HG03575 (cell line): Measurements from ENCODE around the gene LRRC71.

Experiments
- ATAC-seq: cut with Tn5 transposase; IDR thresholded peaks from one replicate; pipeline ENCODE4 v1.9.1; 2021; ENCODE audit not compliant: unreplicated experiment, insufficient number of reproducible peaks, low FRiP score; ENCODE audit errors: extremely low read depth

The LRRC71 gene

DNA sequence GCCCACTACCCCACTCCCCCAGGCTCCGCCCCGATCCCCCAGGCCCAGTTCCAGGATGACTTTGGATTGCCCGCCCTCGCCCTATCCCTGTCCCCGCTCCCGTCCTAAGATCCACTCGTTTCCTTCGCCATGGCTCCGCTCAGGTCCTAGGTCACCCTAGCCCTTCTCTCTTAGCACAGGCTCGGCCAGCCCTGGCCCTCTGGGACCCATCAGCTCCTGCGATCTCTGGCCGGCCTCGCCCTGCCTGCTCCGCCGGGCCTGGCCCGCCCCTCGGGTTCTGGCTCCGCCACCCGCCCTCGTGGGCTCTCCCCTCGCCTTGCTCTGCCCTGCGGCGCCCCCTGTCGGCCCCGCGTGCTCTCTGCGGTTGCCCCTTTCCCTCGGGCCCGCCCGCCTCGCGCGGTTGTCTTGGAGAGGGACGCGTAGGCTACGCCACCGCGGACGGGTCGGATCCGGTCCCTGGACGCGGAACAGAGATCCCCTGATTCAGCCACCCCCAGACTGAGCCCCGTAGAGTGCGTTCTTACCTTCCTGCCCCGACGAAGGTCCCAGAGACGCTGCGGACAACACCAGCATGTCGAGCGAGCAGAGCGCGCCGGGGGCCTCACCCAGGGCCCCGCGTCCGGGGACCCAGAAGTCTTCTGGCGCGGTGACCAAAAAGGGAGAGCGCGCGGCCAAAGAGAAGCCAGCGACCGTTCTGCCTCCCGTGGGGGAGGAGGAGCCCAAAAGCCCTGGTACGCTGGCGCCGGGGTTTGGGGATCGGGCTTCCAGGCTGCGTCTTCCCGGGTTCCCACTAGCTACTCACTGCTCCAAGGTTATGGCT lies at the start of gene LRRC71:
Gene LRRC71 (plus strand): TSS at position 400 of the 820 bp plus-strand sequence. CDS start 172 bp downstream, at position 572.
- no peak for ATAC-seq

DNA sequence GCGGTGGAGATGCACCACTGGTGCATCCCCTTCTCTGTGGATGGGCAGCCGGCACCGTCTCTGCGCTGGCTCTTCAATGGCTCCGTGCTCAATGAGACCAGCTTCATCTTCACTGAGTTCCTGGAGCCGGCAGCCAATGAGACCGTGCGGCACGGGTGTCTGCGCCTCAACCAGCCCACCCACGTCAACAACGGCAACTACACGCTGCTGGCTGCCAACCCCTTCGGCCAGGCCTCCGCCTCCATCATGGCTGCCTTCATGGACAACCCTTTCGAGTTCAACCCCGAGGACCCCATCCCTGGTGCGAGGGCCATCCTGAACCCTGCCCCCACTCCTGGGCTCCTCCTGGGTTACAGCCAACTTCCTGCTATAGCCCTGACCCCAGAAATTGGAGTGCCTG lies 46.8 kb upstream of the LRRC71 start:
- ATAC-seq: no peak

DNA sequence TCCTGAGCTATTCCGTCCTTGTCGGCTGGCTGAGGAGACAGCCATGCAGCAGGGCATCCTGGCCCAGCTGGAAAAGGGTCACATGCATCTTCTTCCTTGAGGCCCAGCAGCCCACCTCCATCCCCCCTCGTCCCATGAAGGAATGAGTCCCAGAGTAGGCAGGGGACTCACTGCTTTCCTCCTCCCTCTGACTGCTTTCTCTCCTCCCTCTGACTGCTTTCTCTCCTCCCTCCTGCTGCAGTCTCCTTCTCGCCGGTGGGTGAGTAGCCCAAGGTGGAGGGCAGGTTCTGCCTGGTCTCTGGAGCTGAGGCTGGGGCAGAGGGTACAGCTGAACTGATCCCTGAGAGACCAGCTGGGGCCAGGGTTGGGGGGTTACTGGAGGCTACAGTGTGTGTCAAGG lies 46.3 kb upstream of the LRRC71 start:
- ATAC-seq: no peak

DNA sequence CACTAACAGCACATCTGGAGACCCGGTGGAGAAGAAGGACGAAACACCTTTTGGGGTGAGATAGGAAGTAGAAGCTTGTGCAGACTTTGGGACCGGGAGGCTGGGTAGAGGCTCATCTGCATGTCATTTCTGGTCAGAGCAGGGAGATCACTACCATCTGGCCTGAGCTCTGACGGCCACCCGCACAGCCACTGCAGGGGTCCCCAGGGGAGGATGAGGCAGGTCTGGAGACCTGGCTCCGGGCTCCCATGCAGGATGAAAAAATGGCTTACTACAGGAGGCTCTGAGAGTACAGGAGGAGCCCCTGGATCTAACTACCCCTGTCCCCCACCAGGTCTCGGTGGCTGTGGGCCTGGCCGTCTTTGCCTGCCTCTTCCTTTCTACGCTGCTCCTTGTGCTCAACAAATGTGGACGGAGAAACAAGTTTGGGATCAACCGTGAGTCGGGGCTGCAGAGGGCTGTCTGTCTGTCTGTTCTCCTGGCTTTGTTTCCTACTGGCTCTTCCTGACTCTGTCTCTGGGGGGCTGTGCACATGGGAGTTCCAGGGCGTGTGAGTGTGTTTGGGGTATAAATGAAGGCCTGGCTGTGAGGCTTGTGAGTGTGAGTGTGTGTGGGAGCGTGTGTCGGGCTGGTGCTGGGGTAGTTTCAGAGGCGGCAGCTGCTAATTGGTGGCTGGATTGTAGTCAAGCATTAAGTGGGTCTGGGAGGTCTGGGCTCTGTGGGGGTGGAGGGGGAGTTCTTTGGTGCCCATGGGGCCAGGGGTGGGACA lies 45.7 kb upstream of the LRRC71 start:
- no peak for ATAC-seq

DNA sequence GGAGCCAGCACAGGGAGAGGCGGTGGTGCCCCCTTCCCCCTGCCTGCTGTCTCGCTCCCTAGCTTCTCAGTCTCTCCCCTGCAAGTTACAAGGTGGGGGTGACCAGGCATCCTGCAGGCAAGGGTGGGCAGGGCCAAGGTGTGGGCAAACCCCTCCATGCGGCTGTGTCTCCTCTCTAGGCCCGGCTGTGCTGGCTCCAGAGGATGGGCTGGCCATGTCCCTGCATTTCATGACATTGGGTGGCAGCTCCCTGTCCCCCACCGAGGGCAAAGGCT lies 45.2 kb upstream of the LRRC71 start:
- no peak for ATAC-seq

DNA sequence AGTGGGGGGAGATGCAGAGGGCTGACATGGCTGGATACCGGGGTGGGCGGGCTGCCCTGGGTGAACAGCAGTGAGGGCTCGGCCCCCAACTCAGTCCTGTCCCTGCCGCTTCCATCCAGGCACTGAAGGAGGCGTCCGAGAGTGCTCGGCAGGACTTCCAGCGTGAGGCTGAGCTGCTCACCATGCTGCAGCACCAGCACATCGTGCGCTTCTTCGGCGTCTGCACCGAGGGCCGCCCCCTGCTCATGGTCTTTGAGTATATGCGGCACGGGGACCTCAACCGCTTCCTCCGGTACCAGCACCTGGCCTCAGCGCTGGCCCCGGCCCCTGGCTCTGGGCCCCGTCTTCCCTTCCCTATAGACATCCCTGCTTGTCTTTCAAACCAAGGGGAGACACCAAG lies 44.2 kb upstream of the LRRC71 start:
- ATAC-seq: no peak

DNA sequence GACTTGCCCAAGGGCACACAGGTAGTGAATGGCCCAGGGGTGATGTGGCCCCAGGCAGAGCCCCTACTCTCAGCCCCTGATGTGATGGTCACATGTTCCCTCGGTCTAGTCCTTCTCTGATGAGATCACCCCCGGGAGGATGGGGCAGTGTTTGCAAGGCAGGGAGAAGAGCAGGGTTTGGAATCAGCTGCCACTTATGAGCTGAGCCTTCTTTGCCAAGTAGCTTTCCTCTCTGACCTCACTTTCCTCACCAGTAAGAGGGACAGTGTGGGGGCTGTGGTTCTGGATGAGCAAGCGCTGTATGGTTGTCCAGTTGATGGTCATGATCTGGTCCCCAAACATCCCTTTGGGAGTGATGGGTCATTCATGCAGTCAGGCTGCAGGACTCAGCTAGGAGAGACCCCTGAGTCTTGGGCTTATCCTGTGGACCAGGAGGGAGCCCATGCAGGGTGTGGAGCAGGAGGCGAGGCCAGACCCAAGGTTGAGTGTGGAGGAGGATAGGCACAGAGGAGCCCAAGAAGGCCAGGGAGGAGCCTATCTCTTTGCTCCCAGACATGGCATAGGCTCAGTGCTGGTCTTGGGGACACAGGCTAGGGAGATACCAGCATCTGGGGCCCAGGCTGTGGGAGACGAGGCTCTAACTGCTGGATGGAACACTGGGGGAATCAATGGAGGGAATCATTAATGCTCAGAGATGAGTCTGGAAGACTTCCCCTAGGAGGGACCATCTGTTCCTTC lies 42.8 kb upstream of the LRRC71 start:
- ATAC-seq: no peak

DNA sequence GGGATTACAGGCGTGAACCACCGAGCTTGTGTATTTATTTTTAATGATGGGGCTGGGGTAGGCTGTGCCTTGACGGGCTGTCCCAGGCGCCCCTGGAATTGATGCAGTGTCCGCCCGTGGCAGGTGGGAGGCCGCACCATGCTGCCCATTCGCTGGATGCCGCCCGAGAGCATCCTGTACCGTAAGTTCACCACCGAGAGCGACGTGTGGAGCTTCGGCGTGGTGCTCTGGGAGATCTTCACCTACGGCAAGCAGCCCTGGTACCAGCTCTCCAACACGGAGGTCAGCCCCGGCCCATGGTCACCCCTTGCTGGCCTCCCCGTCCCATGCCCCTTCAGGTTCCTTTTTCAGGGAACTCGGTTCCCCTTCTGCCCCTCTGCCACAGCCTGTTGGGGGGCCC lies 40.6 kb upstream of the LRRC71 start:
- no peak for ATAC-seq

DNA sequence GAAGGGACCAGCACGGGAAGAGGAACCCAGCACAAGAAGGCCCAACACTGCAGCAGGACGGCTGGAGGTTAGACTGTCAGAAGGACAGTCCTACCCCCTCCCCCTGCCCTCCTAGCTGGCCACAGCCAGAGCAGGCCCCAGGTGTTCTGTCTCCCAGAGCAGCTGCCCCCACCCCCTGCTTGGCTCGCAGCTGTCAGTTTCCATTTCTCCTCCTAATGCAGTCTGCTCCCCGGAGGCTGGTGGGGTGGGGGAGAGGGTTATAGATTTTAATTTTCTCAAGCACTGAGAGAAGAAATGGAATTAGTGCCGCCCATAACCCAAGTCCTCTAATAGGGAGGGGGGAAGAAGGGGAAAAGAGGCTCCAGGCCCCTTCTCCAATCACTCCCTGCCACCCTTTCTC lies 40.0 kb upstream of the LRRC71 start:
- ATAC-seq: no peak

DNA sequence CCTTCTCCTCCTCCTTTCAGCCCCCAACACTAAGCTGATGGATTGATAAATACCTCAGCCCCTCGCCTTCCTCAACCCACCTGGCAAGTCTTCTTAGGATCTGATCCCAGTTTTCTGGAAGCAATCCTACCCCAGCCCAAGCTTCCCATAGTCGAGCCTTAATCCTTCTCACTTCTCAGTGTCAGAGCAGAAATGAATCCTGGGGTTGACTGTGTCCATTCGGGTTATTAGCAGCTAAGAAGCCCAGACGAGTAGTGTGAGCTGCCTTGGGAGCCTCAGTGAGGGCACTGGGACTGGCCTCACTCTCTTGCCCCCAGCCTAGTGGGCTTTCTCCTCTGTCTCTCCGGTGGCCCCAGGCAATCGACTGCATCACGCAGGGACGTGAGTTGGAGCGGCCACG lies 39.3 kb upstream of the LRRC71 start:
- no peak for ATAC-seq

DNA sequence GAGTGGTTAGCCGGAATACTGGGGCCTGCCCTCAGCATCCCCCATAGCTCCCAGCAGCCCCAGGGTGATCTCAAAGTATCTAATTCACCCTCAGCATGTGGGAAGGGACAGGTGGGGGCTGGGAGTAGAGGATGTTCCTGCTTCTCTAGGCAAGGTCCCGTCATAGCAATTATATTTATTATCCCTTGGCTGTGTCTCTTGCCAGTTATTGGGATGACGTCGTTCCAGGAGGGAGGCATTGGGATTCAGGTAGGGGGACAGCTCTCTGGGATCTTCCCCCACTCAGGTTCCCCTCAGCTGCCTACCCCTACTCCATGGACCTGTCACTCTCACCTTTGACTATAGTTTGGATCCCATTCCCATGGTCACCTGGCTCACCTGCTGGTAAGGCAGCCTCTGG lies 38.8 kb upstream of the LRRC71 start:
- ATAC-seq: no peak

DNA sequence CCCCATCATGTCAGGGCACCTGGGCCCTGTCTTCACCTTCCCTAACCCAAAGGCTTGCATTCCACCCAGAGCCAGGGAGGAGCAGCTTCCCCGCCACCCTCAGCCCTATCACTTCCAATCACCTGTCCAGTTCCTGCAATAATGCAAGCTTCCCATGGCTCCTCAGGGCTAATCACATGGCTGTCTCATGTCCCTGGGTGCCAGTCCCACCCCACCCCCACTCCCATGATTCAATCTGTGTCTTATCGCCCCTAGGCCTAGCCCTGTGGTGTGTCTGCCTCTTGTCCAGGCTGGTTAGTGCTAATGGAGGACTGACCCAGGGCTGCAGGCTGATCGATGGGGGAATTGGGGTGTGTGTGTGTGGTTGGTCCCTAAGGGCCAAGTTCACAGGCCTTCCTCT lies 37.9 kb upstream of the LRRC71 start:
- ATAC-seq: no peak

DNA sequence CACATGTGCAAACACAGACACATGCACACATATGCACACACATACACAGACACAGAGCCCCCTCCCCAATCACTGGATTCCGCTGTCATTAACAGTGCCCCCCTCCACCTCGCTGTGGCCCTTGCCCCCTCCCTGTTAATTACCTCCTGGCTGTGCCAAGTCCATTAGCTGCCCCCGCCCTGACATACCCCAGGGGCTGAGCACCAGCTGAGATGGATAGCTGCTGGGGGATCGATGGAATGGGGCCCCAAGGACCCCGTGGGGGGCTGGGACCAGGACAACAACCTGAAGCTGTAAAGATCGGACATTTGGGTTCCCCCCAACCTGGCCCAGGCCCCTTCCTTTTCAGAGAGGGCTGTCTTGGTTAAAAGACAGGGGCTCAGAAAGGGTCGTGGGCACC lies 36.5 kb upstream of the LRRC71 start:
- no peak for ATAC-seq

DNA sequence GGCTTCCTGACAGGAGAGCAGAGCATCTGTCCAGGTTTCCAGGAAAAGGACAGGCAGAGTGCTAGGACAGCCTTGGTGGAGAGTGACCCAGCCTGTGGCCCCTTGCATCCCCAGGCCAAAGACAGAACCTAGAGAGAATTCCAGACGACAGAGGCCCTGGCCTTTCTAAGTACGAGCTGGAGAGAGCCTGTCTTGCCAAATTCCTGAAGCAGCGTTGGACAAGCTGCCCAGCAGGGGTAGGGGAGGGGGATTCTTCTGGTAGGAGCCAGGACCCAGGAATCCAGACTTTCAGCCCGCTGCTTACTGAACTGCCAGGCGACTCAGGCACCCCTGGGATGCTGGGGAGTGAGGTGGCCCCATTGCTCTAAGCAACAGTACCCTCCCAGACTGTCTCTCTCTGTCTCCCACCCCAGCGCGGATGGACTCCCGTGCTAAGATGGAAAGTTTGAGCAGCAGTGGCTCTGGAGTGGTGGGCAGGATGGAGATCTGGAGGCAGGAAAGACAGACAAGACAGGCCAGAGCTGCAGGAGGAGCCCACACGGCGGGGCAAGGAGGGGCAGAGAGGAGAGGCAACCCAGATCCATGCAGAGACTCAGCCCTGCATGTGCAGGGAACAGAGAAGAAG lies 35.8 kb upstream of the LRRC71 start:
- no peak for ATAC-seq

DNA sequence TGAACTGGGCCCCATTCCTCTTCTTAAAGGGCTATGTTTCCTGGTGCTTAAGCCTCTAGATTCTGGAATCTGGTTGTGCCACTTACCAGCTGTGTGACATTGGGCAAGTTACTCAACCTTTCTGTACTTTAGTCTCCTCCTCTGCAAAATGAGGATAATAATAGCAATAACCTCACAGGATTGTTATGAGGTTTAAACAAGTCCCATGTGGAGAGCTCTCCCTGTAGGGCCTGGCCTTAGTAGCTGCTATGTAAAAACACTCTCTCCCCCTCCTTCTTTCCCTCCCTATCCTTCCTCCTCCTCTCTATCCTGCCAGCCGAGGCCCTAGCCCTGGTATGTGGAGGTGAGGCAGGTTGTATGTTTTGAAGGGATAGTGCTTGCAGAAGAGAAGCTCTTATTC lies 35.1 kb upstream of the LRRC71 start:
- no peak for ATAC-seq

DNA sequence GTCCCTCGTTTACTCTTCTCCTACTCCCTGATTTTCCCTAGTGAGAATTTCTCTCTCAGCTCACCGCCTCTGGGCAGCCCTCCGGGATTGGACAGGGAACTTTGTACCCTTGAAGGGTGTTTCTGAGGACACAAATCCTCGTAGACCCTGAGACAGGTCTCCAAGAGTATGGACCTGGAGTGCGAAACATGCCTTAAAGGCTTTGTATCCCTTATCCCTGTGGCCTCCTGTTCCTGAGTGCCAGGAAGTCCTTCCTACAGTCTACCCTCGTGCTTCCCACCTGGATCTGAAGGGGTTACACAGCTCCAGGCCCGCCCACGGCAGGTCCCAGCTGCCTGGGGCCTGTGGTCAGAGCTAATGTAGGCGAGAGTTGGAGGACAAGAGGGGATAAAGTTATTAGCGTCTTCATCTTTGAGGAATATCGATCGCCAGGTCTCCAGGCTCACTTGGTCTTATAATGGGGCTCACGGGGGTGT lies 34.5 kb upstream of the LRRC71 start:
- no peak for ATAC-seq

DNA sequence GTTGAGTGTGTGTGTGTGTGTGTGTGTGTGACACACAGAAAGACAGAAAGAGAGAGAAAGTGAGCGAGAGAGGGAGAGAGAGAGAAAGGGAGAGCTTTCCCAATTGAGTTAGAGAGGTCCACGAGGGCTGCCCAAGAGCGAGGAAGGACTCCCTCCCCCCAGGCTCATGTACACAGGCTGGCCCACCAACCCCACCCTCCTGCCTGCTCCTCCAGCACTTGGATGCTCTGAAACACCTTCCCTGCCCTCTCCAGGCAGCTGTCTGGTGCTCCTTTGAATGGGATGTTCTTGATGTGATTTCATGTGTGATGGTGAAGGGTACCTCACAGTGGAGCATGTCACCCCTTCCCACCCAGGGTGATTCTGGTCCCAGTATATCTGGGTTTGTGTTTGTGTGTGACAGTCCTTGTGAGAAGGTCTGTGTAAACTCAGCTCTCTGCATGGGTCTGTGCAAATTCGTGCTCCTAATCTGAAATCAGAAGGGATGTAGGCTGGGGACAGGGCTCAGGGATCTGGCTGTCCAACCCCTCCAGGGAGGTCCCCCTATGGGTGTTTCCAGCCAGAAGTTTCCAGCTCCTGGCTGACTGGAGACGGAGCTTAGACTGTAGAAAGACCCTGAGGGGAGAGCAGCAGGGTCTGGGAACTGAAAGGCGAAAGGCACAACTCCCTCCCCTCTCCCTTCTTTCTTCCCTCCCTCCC lies 33.7 kb upstream of the LRRC71 start:
- no peak for ATAC-seq

DNA sequence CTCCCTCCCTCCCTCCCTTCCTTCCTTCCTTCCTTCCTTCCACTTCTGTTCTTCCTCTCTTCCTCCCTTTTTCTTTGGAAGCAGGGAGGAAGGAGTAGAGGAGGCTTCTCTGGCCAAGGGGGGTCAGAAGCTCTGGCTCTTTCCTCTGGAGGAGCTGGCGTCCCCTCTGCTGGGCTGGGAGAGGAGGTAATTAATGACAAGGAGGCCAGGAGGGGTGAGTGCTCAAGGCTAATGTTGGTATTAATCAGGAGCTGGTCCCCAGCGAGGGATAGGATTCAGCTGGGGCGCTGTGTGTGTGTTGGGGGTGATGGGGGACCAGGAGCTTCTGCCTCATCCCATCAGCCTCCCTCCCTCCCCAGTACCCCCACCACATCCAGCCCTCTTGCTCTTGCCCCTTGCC lies 33.1 kb upstream of the LRRC71 start:
- ATAC-seq: no peak

DNA sequence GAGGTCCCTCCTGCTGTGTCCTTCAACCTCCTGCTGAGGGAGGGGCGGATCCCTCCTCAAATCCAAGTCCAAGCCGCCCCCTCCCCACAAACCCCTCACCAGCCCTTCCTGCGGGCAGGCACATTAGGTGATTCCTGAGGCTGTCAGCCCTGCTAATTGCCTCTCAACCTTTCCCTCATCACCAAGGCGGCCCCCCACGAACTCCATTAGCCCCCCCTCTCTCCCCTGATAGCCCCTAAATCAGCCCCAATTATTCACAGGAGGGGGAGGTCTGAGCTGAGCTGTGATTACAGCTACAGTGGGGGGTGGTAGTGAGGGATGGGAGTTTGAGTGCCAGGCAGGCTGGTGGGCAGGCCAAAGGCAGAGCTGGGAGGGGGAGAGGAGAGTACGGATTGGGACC lies 32.7 kb upstream of the LRRC71 start:
- no peak for ATAC-seq
